ENCODE measurements around the gene OLFML2B. TPM values are rescaled to one million over a fixed set of nuclear protein-coding genes. Genes with fewer than 3 reads are reported as not detected.

Gene OLFML2B
- total RNA-seq, 4 donors from 2014 or later = 8.5 to 38.4 (median 12.9) TPM

DNA sequence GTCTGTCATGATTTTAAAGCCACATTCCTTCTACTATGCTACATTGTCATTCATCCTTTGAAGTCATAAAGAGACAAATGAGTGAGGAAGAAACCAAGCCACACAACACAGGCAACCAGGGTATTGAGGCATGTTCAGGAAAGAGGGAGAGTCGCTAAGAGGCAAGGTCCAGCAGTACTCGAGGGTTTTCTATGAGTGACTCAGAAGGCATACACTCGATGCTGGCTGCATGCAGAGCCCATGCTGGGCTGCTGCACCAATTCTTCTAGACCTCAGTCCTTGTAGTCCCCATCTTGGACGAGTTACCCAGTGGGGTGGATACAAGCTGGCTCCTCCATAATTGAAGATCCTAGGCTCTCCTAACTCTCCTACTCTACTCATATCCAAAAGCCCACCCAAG, 57.6 kb downstream of the OLFML2B start:
- no peak for TF ChIP-seq POLR2A (IDR thresholded peaks at IDR 0.05)
- TF ChIP-seq, protein P1, sequence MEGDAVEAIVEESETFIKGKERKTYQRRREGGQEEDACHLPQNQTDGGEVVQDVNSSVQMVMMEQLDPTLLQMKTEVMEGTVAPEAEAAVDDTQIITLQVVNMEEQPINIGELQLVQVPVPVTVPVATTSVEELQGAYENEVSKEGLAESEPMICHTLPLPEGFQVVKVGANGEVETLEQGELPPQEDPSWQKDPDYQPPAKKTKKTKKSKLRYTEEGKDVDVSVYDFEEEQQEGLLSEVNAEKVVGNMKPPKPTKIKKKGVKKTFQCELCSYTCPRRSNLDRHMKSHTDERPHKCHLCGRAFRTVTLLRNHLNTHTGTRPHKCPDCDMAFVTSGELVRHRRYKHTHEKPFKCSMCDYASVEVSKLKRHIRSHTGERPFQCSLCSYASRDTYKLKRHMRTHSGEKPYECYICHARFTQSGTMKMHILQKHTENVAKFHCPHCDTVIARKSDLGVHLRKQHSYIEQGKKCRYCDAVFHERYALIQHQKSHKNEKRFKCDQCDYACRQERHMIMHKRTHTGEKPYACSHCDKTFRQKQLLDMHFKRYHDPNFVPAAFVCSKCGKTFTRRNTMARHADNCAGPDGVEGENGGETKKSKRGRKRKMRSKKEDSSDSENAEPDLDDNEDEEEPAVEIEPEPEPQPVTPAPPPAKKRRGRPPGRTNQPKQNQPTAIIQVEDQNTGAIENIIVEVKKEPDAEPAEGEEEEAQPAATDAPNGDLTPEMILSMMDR (IDR thresholded peaks at IDR 0.05) = no peak
- intact Hi-C loops (cut with DNase I; ENCODE audit: low total_unique reads) = no loop called here
- no peak for DNase-seq

DNA sequence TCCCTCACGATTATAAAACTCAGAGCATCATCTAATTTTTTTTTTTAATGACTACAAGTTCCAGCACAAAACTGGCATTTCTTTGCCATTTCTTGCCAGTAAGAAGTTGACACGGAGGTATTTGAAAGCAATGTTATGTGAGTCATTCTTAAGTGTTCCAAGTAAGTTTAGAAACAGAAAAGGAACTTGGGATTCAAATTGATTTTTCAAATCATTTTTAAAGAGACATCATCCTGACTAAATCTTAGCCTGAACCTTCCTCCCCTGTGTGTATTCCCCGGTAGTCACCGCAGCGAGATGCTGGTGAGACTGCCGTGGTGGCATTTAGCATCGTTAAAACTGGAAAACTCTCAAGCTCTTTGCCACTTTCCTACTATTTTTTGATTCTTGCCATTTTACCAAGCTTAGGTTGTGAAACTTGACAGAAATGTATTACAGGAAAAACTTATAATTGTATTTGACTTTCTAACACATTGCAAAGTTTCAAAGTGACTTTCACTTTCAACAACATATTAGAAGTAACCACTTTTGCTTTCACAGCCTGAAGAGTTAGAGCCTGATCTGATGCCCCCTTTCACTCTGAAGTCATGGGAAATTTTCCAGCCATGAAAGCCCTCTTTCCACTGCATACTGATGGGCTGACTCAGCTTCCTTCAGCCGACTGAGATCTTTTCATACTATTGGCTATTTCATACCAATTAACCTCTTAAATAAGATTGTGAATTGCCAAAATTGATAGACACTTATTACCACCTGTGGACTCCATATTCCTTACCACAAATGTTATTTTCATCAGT, 61.4 kb downstream of the OLFML2B start:
- peak overlapping the region; percentile 77 to 79 for H3K27ac ChIP-seq
- intact Hi-C loops (cut with DNase I; ENCODE audit: low total_unique reads) = no loop called here
- peak overlapping the region; percentile 6 to 16 for H3K4me3 ChIP-seq
- H3K4me1 ChIP-seq = peaks cover 0 to 5% of the 10 kb centered on the region in 2 donors
- TF ChIP-seq, protein P1 (IDR thresholded peaks at IDR 0.05) = no peak
- no peak for TF ChIP-seq POLR2A (IDR thresholded peaks at IDR 0.05)
- no peak for DNase-seq
- no peaks in the 10 kb centered on the region for H3K9me3 ChIP-seq
- H3K36me3 ChIP-seq = no peaks in the 10 kb centered on the region
- no peaks in the 10 kb centered on the region for H3K27me3 ChIP-seq

More for the DNA sequence above, 57.6 kb downstream of the OLFML2B start:
- Histone ChIP-seq H3K4me1 (peaks cover 0 to 5% of the 10 kb centered on the region in 2 donors), H3K9me3 (no peaks in the 10 kb centered on the region), H3K27me3 (no peaks in the 10 kb centered on the region), H3K4me3 (no peak overlapping the region), H3K27ac (no peak overlapping the region), H3K36me3 (no peaks in the 10 kb centered on the region)

- Histone ChIP-seq H3K27me3 (no peaks in the 10 kb centered on the region), H3K4me1 (peaks cover 0 to 5% of the 10 kb centered on the region in 2 donors), H3K9me3 (no peaks in the 10 kb centered on the region), H3K27ac (no peak overlapping the region), H3K36me3 (no peaks in the 10 kb centered on the region), H3K4me3 (no peak overlapping the region)
- no peak for DNase-seq
- TF ChIP-seq POLR2A (IDR thresholded peaks at IDR 0.05) = no peak
- TF ChIP-seq, protein P1 (IDR thresholded peaks at IDR 0.05) = no peak
- intact Hi-C loops (cut with DNase I; ENCODE audit: low total_unique reads) = no loop called here
Observed at GRCh38 chr1:161958425-161958824, 65.2 kb downstream of the OLFML2B start.

GRCh38 chr1:161956930-161957329, 66.7 kb downstream of the OLFML2B start:
- Histone ChIP-seq H3K9me3 (no peaks in the 10 kb centered on the region), H3K4me3 (no peak overlapping the region), H3K27ac (no peak overlapping the region), H3K36me3 (no peaks in the 10 kb centered on the region), H3K4me1 (no peaks in the 10 kb centered on the region), H3K27me3 (no peaks in the 10 kb centered on the region)
- TF ChIP-seq POLR2A (IDR thresholded peaks at IDR 0.05) = no peak
- TF ChIP-seq, protein P1 (IDR thresholded peaks at IDR 0.05) = no peak
- intact Hi-C loops (cut with DNase I; ENCODE audit: low total_unique reads) = no loop called here
- DNase-seq = no peak

DNA sequence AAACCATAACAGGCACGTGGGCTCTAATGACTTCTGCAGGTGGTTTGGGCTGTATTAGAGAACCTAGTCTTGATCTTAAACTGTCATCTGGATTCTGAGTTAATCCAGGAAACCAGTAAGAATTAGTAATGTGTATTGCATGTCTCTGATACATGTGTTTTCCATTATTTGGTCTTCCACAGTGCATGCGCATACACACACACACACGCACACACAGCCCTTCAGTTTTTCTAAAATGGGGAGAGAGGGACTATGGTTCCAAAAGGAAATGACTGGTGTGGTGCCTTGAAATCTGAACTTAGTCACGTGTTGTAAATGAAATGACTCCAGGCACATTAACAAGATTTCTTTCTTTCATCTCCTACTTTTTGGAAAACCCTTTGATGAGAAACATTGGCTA, 67.6 kb downstream of the OLFML2B start:
- no peak overlapping the region for H3K27ac ChIP-seq
- intact Hi-C loops (cut with DNase I; ENCODE audit: low total_unique reads) = no loop called here
- no peaks in the 10 kb centered on the region for H3K9me3 ChIP-seq
- DNase-seq = peak; percentile 30 to 45
- no peak overlapping the region for H3K4me3 ChIP-seq
- H3K4me1 ChIP-seq = no peaks in the 10 kb centered on the region
- TF ChIP-seq, protein P1 (IDR thresholded peaks at IDR 0.05) = no peak
- TF ChIP-seq POLR2A (IDR thresholded peaks at IDR 0.05) = no peak
- H3K27me3 ChIP-seq = no peaks in the 10 kb centered on the region
- no peaks in the 10 kb centered on the region for H3K36me3 ChIP-seq

Measured in uterus (tissue), 4 donors.